Smooth muscle cell (in vitro differentiated cells): ENCODE results near the gene CCNA2. TPM values are rescaled to one million over a fixed set of nuclear protein-coding genes. Genes with fewer than 3 reads are reported as not detected.

Experiments used
- DNase-seq: peaks from one replicate; lab custom pipeline; 2025; ENCODE audit not compliant: unreplicated experiment; lab: John Stamatoyannopoulos, UW
- H2AFZ ChIP-seq: fragments of 200-600 bp; sonication (generic); 2 replicates; pipeline ENCODE4 v1.6.0; 2016; ENCODE audit warnings: antibody characterized with exemption, low read depth, mild to moderate bottlenecking
- H3F3A ChIP-seq: fragments of 200-600 bp; sonication (generic); 2 replicates; pipeline ENCODE4 v1.6.0; 2017; ENCODE audit warnings: antibody characterized with exemption, low read depth
- H3K27ac ChIP-seq: fragments of 200-600 bp; sonication (generic); 2 replicates; pipeline ENCODE4 v1.5.1; 2016; ENCODE audit warnings: low read depth, mild to moderate bottlenecking
- H3K27me3 ChIP-seq: fragments of 200-600 bp; sonication (generic); 2 replicates; pipeline ENCODE4 v1.6.1; 2016; ENCODE audit warnings: low read depth, mild to moderate bottlenecking
- H3K36me3 ChIP-seq: fragments of 200-600 bp; sonication (generic); 2 replicates; pipeline ENCODE4 v1.5.1; 2016; ENCODE audit warnings: low read depth
- H3K4me1 ChIP-seq: fragments of 200-600 bp; sonication (generic); 2 replicates; pipeline ENCODE4 v1.5.1; 2016; ENCODE audit warnings: low read depth
- H3K4me2 ChIP-seq: fragments of 200-600 bp; sonication (generic); 2 replicates; pipeline ENCODE4 v1.6.0; 2016; ENCODE audit warnings: mild to moderate bottlenecking
- H3K4me3 ChIP-seq: fragments of 200-600 bp; sonication (generic); 2 replicates; pipeline ENCODE4 v1.5.1; 2016; ENCODE audit warnings: mild to moderate bottlenecking
- H3K79me2 ChIP-seq: fragments of 200-600 bp; sonication (generic); 2 replicates; pipeline ENCODE4 v1.6.0; 2016; ENCODE audit warnings: low read depth, mild to moderate bottlenecking
- H3K9ac ChIP-seq: fragments of 200-600 bp; sonication (generic); 2 replicates; pipeline ENCODE4 v1.6.0; 2016; ENCODE audit warnings: low read depth
- H3K9me3 ChIP-seq: fragments of 200-600 bp; sonication (generic); replicated peaks from 2 replicates; pipeline ENCODE4 v1.5.1; 2016; ENCODE audit warnings: low read depth
- H4K20me1 ChIP-seq: fragments of 200-600 bp; sonication (generic); 2 replicates; pipeline ENCODE4 v1.6.0; 2016; ENCODE audit warnings: low read depth
- WGBS: methylation state at CpG from one replicate; pipeline ENCODE4 v1.1.7; 2016; ENCODE audit warnings: low lambda C conversion rate; 5-methylcytosine and 5-hydroxymethylcytosine counted together
- polyA plus RNA-seq: library from polyadenylated mRNA; unstranded; fragments of >200 nt; fragmentation: Nextera tagmentation; extraction: Ambion mirVana; gene quantifications from 2 replicates; pipeline ENCODE4 v1.2.1, GENCODE V29; 2016
- total RNA-seq: library from RNA; depleted of rRNA; stranded (reverse); fragments of >200 nt; gene quantifications from 2 replicates; pipeline ENCODE4 v1.2.3, GENCODE V29; 2014
- TF ChIP-seq, protein P1 (sequence below): fragments of 200-600 bp; sonication (generic); IDR thresholded peaks from 2 replicates; pipeline ENCODE4 v1.5.1; 2017; ENCODE audit warnings: borderline replicate concordance, mild to moderate bottlenecking, antibody characterized with exemption; ENCODE audit not compliant: insufficient read depth, poor library complexity, severe bottlenecking

Gene CCNA2
- total and polyA plus RNA-seq, 2 experiments from 2014 or later, result 13.0 to 21.4 TPM

DNA sequence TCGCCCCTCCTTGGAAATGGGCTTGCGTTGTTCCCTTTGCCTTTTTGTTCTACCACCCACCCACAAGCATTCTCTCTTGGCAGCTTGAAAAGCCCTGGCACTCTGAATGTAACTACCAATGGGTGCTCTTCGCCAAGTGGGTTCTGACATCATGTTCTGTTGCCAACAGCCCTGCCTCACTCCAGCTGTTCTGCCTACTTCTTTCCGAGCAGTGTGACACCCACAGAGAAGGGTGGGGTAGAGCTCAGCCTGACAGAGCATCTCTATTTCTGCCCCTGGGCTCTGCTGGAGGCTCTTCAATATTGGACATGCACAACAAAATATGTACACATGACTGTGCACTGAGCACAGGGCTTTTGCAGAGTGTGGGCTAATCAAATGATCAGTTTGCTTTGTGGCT lies 38.2 kb downstream of the CCNA2 start:
- no peak for DNase-seq
- Histone ChIP-seq H4K20me1 (no peaks in the 10 kb centered on the region), H3K79me2 (no peaks in the 10 kb centered on the region), H3F3A (no peaks in the 10 kb centered on the region), H3K9me3 (no peaks in the 10 kb centered on the region), H3K36me3 (no peaks in the 10 kb centered on the region), H2AFZ (no peak overlapping the region), H3K9ac (no peak overlapping the region), H3K27me3 (peaks cover 18% of the 10 kb centered on the region), H3K4me2 (no peak overlapping the region), H3K4me1 (no peaks in the 10 kb centered on the region), H3K4me3 (no peak overlapping the region), H3K27ac (no peak overlapping the region)
- 88% methylated on average over 4 of the region's 4 CpGs for WGBS
- TF ChIP-seq, protein P1, sequence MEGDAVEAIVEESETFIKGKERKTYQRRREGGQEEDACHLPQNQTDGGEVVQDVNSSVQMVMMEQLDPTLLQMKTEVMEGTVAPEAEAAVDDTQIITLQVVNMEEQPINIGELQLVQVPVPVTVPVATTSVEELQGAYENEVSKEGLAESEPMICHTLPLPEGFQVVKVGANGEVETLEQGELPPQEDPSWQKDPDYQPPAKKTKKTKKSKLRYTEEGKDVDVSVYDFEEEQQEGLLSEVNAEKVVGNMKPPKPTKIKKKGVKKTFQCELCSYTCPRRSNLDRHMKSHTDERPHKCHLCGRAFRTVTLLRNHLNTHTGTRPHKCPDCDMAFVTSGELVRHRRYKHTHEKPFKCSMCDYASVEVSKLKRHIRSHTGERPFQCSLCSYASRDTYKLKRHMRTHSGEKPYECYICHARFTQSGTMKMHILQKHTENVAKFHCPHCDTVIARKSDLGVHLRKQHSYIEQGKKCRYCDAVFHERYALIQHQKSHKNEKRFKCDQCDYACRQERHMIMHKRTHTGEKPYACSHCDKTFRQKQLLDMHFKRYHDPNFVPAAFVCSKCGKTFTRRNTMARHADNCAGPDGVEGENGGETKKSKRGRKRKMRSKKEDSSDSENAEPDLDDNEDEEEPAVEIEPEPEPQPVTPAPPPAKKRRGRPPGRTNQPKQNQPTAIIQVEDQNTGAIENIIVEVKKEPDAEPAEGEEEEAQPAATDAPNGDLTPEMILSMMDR, result no peak

GRCh38 chr4:121784975-121785374 lies 38.7 kb downstream of the CCNA2 start:
- no peaks in the 10 kb centered on the region for H4K20me1 ChIP-seq
- no peaks in the 10 kb centered on the region for H3K79me2 ChIP-seq
- H2AFZ ChIP-seq, result no peak overlapping the region
- H3K27me3 ChIP-seq, result peaks cover 18% of the 10 kb centered on the region
- no peak overlapping the region for H3K27ac ChIP-seq
- no peaks in the 10 kb centered on the region for H3K36me3 ChIP-seq
- no peaks in the 10 kb centered on the region for H3K9me3 ChIP-seq
- no peak overlapping the region for H3K9ac ChIP-seq
- H3F3A ChIP-seq, result no peaks in the 10 kb centered on the region
- 60% methylated on average over 2 of the region's 2 CpGs for WGBS
- H3K4me3 ChIP-seq, result no peak overlapping the region
- DNase-seq, result no peak
- H3K4me2 ChIP-seq, result no peak overlapping the region
- TF ChIP-seq, protein P1, result no peak
- H3K4me1 ChIP-seq, result no peaks in the 10 kb centered on the region

- Histone ChIP-seq H3K4me3 (no peak overlapping the region), H2AFZ (no peak overlapping the region), H4K20me1 (no peaks in the 10 kb centered on the region), H3K4me2 (no peak overlapping the region), H3K9ac (no peak overlapping the region), H3K79me2 (no peaks in the 10 kb centered on the region), H3K36me3 (no peaks in the 10 kb centered on the region), H3K9me3 (no peaks in the 10 kb centered on the region), H3F3A (no peaks in the 10 kb centered on the region), H3K4me1 (no peaks in the 10 kb centered on the region), H3K27ac (no peak overlapping the region), H3K27me3 (peaks cover 18% of the 10 kb centered on the region)
- WGBS, result 96% methylated on average over 1 of the region's 1 CpG
- TF ChIP-seq, protein P1, result no peak
- no peak for DNase-seq
Observed at GRCh38 chr4:121784401-121784800, 39.3 kb downstream of the CCNA2 start.

DNA sequence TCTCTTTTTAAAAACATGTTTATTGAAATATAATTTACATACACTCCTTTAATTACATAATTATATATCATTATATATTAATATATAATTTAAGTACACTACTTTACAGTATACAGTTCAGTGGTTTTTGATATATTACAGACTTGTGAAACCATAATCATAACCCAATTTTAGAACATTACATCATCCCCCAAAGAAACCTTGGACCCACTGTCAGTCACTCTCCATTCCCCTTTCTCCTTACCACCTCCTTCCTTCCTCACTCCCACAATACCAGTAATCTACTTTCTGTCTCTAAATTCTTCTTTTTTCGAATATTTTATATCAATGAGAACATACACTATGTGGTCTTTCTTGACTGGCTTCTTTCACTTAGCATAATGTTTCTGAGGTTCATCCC lies 40.5 kb downstream of the CCNA2 start:
- no peaks in the 10 kb centered on the region for H3K36me3 ChIP-seq
- no peak overlapping the region for H2AFZ ChIP-seq
- no peaks in the 10 kb centered on the region for H3K4me1 ChIP-seq
- no peak overlapping the region for H3K4me2 ChIP-seq
- H3K79me2 ChIP-seq, result no peaks in the 10 kb centered on the region
- DNase-seq, result no peak
- TF ChIP-seq, protein P1, result no peak
- no peak overlapping the region for H3K27ac ChIP-seq
- H3F3A ChIP-seq, result no peaks in the 10 kb centered on the region
- peaks cover 22% of the 10 kb centered on the region for H3K27me3 ChIP-seq
- H4K20me1 ChIP-seq, result no peaks in the 10 kb centered on the region
- WGBS, result 84% methylated on average over 1 of the region's 1 CpG
- no peak overlapping the region for H3K9ac ChIP-seq
- H3K9me3 ChIP-seq, result no peaks in the 10 kb centered on the region
- H3K4me3 ChIP-seq, result no peak overlapping the region
